Astrocyte (in vitro differentiated cells and primary cell): ENCODE results near the gene INO80E. TPM values are rescaled to one million over a fixed set of nuclear protein-coding genes. Genes with fewer than 3 reads are reported as not detected.

ENCODE experiments used
- DNase-seq: peaks from one replicate; pipeline ENCODE4 v3.0.0-alpha.2; 2010; ENCODE audit warnings: low read depth
- FAIRE-seq: peaks from 2 replicates; lab custom pipeline; 2011; peaks lifted over from hg19 to GRCh38; lab: Jason Lieb, UNC
- H2AFZ ChIP-seq: 2 replicates; pipeline ENCODE4 v1.6.0; 2012; ENCODE audit warnings: low read depth, low read length, inconsistent platforms
- H3K27ac ChIP-seq: 2 replicates; pipeline ENCODE4 v1.5.1; 2011; ENCODE audit warnings: low read depth, low read length, inconsistent platforms
- H3K27me3 ChIP-seq: 2 replicates; pipeline ENCODE4 v1.6.0; 2011; ENCODE audit warnings: low read length, inconsistent platforms; ENCODE audit not compliant: insufficient read depth
- H3K36me3 ChIP-seq: 2 replicates; pipeline ENCODE4 v1.5.1; 2011; ENCODE audit warnings: low read length, inconsistent platforms; ENCODE audit not compliant: insufficient read depth
- H3K4me1 ChIP-seq: 2 replicates; pipeline ENCODE4 v1.5.1; 2011; ENCODE audit warnings: low read length, inconsistent platforms; ENCODE audit not compliant: insufficient read depth
- H3K4me2 ChIP-seq: 2 replicates; pipeline ENCODE4 v1.6.0; 2012; ENCODE audit warnings: low read length, inconsistent platforms
- H3K4me3 ChIP-seq: 2 replicates; pipeline ENCODE4 v1.5.1; 2011; ENCODE audit warnings: low read depth, mild to moderate bottlenecking, low read length, inconsistent platforms; ENCODE audit not compliant: insufficient read depth
- H3K79me2 ChIP-seq: 2 replicates; pipeline ENCODE4 v1.6.0; 2012; ENCODE audit warnings: mild to moderate bottlenecking, low read length, inconsistent platforms; ENCODE audit not compliant: insufficient read depth
- H3K9ac ChIP-seq: 2 replicates; pipeline ENCODE4 v1.6.0; 2012; ENCODE audit warnings: mild to moderate bottlenecking, low read length, inconsistent platforms
- H3K9me3 ChIP-seq: 2 replicates; pipeline ENCODE4 v1.5.1; 2012; ENCODE audit warnings: low read depth, mild to moderate bottlenecking, low read length, inconsistent platforms; ENCODE audit not compliant: insufficient read depth
- H4K20me1 ChIP-seq: 2 replicates; pipeline ENCODE4 v1.6.0; 2012; ENCODE audit warnings: low read length, inconsistent platforms; ENCODE audit not compliant: insufficient read depth
- H3K27ac Mint-ChIP-seq: one replicate; pipeline ENCODE4 v1.8.0; 2021; ENCODE audit warnings: mild to moderate bottlenecking, mixed read lengths; ENCODE audit not compliant: unreplicated experiment
- H3K27me3 Mint-ChIP-seq: one replicate; pipeline ENCODE4 v1.8.0; 2021; ENCODE audit warnings: low read depth, mixed read lengths; ENCODE audit not compliant: unreplicated experiment
- H3K36me3 Mint-ChIP-seq: one replicate; pipeline ENCODE4 v1.8.0; 2021; ENCODE audit warnings: low read depth, mixed read lengths; ENCODE audit not compliant: unreplicated experiment
- H3K4me1 Mint-ChIP-seq: one replicate; pipeline ENCODE4 v1.8.0; 2021; ENCODE audit warnings: low read depth, mixed read lengths; ENCODE audit not compliant: unreplicated experiment
- H3K4me3 Mint-ChIP-seq: one replicate; pipeline ENCODE4 v1.8.0; 2021; ENCODE audit warnings: mild to moderate bottlenecking, moderate library complexity, mixed read lengths; ENCODE audit not compliant: unreplicated experiment
- H3K9me3 Mint-ChIP-seq: one replicate; pipeline ENCODE4 v1.8.0; 2021; ENCODE audit warnings: mild to moderate bottlenecking, mixed read lengths; ENCODE audit not compliant: unreplicated experiment
- EZH2 ChIP-seq: IDR thresholded peaks from 2 replicates; pipeline ENCODE4 v1.6.1; 2012; ENCODE audit warnings: mild to moderate bottlenecking, low read length, inconsistent platforms; ENCODE audit not compliant: insufficient read depth
- total RNA-seq: library from RNA; stranded (reverse); gene quantifications from 2 replicates; pipeline ENCODE4 v1.2.1, GENCODE V29; 2021
- TF ChIP-seq, protein P1 (sequence below): IDR thresholded peaks from 2 replicates; pipeline ENCODE4 v1.5.1; 2011; ENCODE audit warnings: low read depth, mild to moderate bottlenecking, inconsistent platforms, low read length, moderate library complexity; ENCODE audit not compliant: insufficient read depth

The INO80E gene
- total RNA-seq, 1 donor from 2014 or later = 58.5 TPM

DNA sequence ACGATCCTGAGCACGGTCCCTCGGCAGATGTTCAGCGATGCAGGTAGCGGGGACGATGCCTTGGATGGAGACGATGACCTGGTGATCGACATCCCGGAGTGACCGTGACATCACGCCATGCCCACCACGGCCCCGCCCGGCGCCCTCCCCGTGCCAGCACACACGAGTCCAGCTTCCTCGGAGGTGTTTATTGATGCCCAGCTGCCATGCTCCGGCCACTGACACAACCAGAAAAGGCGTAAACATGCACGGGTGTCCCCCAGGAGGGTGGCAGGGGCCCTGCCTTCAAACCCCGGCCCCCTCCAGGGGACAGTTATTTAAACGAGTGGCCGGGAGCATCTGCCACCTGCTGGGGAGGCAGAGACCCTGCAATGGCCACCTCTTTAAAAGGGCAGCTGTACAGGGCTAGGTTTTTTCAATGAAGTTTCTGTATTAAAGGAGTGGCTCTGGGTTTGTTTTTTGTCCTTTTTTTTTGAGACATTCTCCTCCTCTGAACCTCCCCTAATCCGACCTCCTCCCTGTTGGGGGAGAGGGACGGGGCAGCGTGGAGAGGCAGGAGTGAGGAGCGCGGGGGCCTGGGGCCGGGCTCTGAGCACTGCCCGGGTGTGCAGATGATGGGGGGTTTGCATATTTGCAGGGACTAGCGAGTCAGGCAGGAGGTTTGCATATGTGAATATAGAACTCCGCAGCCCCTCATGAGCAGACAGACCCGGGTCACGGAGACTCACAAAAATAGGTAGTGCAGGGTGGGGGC, 9.5 kb downstream of the INO80E start:
- H3K79me2 ChIP-seq = no peaks in the 10 kb centered on the region
- no peak overlapping the region for H3K4me3 ChIP-seq
- no peaks in the 10 kb centered on the region for H3K9me3 ChIP-seq
- H3K9me3 Mint-ChIP-seq = no peaks in the 10 kb centered on the region
- H3K9ac ChIP-seq = no peak overlapping the region
- H3K27me3 Mint-ChIP-seq = peaks cover 19% of the 10 kb centered on the region
- H3K4me3 Mint-ChIP-seq = no peak overlapping the region
- FAIRE-seq (no peak), DNase-seq (no peak)
- TF ChIP-seq, protein P1, sequence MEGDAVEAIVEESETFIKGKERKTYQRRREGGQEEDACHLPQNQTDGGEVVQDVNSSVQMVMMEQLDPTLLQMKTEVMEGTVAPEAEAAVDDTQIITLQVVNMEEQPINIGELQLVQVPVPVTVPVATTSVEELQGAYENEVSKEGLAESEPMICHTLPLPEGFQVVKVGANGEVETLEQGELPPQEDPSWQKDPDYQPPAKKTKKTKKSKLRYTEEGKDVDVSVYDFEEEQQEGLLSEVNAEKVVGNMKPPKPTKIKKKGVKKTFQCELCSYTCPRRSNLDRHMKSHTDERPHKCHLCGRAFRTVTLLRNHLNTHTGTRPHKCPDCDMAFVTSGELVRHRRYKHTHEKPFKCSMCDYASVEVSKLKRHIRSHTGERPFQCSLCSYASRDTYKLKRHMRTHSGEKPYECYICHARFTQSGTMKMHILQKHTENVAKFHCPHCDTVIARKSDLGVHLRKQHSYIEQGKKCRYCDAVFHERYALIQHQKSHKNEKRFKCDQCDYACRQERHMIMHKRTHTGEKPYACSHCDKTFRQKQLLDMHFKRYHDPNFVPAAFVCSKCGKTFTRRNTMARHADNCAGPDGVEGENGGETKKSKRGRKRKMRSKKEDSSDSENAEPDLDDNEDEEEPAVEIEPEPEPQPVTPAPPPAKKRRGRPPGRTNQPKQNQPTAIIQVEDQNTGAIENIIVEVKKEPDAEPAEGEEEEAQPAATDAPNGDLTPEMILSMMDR = peak; percentile 66
- no peak for TF ChIP-seq EZH2
- no peak overlapping the region for H3K27ac ChIP-seq
- H3K4me1 Mint-ChIP-seq = no peaks in the 10 kb centered on the region
- H3K36me3 Mint-ChIP-seq = peaks cover 7% of the 10 kb centered on the region
- no peak overlapping the region for H3K27ac Mint-ChIP-seq
- peaks cover 17% of the 10 kb centered on the region for H4K20me1 ChIP-seq
- H3K4me1 ChIP-seq = peaks cover 1% of the 10 kb centered on the region
- H3K4me2 ChIP-seq = no peak overlapping the region
- no peaks in the 10 kb centered on the region for H3K36me3 ChIP-seq
- H3K27me3 ChIP-seq = peaks cover 4% of the 10 kb centered on the region
- no peak overlapping the region for H2AFZ ChIP-seq

DNA sequence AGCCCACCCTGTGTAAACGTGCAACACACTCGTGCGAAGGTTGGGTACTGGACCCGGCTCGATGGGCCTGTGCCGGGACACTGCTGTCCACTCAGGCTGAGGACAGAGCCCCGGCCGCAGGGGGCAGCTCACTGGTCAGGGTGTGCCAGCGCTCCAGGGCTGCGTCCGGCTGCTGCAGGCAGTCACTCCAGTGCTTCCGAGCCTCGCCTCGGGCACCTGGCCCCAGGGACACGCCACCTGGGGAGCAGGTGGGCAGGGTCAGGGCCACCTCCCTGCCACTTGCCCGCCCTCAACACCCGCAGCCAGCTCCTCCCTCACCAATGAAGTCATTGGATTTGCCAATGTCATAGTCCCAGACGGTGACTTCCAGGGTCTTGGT, 10.0 kb downstream of the INO80E start:
- Histone ChIP-seq H3K9me3 (no peaks in the 10 kb centered on the region), H2AFZ (no peak overlapping the region), H3K9ac (no peak overlapping the region), H3K27me3 (peaks cover 5% of the 10 kb centered on the region), H4K20me1 (peaks cover 17% of the 10 kb centered on the region), H3K4me2 (no peak overlapping the region), H3K36me3 (no peaks in the 10 kb centered on the region), H3K27ac (no peak overlapping the region), H3K4me1 (peaks cover 5% of the 10 kb centered on the region), H3K79me2 (no peaks in the 10 kb centered on the region), H3K4me3 (no peak overlapping the region)
- peaks cover 7% of the 10 kb centered on the region for H3K36me3 Mint-ChIP-seq
- TF ChIP-seq, protein P1 = no peak
- no peak for TF ChIP-seq EZH2
- no peak overlapping the region for H3K27ac Mint-ChIP-seq
- H3K4me3 Mint-ChIP-seq = no peak overlapping the region
- FAIRE-seq (no peak), DNase-seq (no peak)
- H3K27me3 Mint-ChIP-seq = peaks cover 20% of the 10 kb centered on the region
- no peaks in the 10 kb centered on the region for H3K4me1 Mint-ChIP-seq
- no peaks in the 10 kb centered on the region for H3K9me3 Mint-ChIP-seq

DNA sequence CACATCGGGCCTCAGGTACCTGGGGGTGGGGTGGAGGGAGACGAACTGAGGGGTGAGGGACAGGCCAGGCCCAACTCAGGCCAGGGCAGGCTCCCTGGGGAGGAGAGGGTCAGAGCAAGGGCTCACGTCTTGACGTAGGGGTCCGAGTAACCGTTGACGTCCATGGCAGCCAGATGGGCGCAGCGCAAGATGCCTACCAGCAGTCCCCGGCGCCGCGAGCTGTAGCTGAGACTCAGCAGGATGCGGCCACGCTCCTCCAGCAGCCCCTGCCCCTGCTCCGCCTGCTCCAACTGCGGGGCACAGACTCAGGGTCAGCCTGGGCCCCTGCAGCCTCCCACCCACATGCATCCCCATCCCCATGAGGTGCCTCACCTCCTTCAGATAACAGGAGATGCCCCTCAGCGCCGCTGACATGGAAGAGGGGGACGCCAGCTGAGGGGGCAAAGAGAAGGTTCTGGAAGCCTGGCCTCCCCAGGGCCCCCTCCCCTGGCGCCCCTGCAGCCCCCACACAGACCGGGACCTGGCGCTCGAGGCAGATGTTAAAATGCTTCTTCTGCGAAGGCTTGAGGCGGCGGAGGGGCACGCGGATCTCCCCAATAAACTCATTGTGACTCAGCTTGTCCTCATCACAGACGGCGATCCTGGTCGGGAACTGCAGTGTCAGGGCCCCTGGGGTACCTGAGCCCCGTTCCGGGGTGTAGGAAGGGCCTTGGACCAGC, 10.8 kb downstream of the INO80E start:
- no peak for TF ChIP-seq EZH2
- TF ChIP-seq, protein P1 = no peak
- no peak for DNase-seq
- H3K4me3 ChIP-seq = no peak overlapping the region
- H3K9me3 Mint-ChIP-seq = no peaks in the 10 kb centered on the region
- no peak overlapping the region for H3K9ac ChIP-seq
- H3K79me2 ChIP-seq = no peaks in the 10 kb centered on the region
- H3K4me1 Mint-ChIP-seq = no peaks in the 10 kb centered on the region
- H3K4me2 ChIP-seq = no peak overlapping the region
- peaks cover 8% of the 10 kb centered on the region for H3K27me3 ChIP-seq
- H3K36me3 Mint-ChIP-seq = peaks cover 7% of the 10 kb centered on the region
- peaks cover 20% of the 10 kb centered on the region for H3K27me3 Mint-ChIP-seq
- H3K9me3 ChIP-seq = no peaks in the 10 kb centered on the region
- H3K27ac Mint-ChIP-seq = no peak overlapping the region
- H3K36me3 ChIP-seq = no peaks in the 10 kb centered on the region
- no peak overlapping the region for H3K4me3 Mint-ChIP-seq
- H3K4me1 ChIP-seq = peaks cover 5% of the 10 kb centered on the region
- H3K27ac ChIP-seq = no peak overlapping the region
- FAIRE-seq = no peak
- no peak overlapping the region for H2AFZ ChIP-seq
- peaks cover 17% of the 10 kb centered on the region for H4K20me1 ChIP-seq
